Measurements from ENCODE around the gene ST6GALNAC1.

DNA sequence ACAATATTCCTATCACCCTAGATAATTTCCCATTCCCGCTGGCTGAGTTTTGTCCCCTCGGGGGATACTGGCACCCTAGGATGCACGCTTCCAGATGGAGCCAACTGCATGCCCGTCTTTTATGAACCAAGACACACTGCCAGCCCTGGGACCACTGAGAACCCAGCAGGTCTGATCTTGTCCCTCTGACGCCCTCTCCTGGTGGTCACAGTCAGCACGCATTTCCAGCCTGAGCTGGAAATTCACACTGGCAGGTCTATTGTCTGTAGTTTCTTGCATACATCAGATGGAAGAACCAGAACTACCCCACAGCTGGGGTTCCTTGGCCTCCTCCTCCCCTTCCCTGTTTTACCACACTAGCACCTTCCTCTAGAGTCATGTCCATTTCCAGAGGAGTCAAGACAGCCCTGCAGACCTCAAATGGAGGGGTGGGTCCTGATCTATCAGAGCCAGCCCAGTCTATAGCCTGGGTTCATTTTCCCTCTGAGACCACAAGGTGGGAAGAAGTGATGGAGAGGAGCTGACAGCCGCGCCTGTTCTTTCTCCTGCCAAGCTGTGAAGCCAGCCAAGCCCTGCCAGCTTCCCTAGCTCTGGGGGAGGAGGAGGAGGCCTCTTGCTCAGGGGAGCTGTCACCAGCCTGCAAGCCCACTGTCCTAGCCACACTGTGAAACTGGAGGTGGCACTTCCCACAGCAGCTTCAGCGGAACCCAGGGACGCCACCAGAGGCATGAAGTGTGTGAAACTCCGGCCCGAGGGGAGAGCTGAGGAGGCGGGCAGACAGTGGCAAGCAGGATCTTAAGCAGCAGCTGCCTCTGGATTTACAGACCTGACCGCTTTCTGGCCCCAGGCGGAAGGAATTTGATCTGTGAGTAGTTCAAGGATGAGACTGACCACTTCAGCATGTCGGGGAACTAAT is 37.9 kb upstream of the ST6GALNAC1 start:
- TF ChIP-seq ATF7 (IDR thresholded peaks at IDR 0.05; ENCODE audit: low read depth) (no peak), TCF12 (IDR thresholded peaks at IDR 0.05; ENCODE audit: low read depth, low read length) (no peak), ZNF217 (IDR thresholded peaks at IDR 0.05) (no peak), POLR2A (IDR thresholded peaks at IDR 0.05; ENCODE audit: low read depth, low read length) (no peak), POLR2AphosphoS2 (IDR thresholded peaks at IDR 0.05; ENCODE audit: low read depth, low read length) (no peak), POLR2AphosphoS5 (IDR thresholded peaks at IDR 0.05; ENCODE audit: low read length) (no peak), FOS (IDR thresholded peaks at IDR 0.05; ENCODE audit: borderline replicate concordance, extremely low read depth, insufficient read length) (no peak), CREB1 (IDR thresholded peaks at IDR 0.05; ENCODE audit: low read depth) (no peak), SIN3A (IDR thresholded peaks at IDR 0.05; ENCODE audit: low read depth, low read length) (no peak), RB1 (IDR thresholded peaks at IDR 0.05; ENCODE audit: borderline replicate concordance) (no peak)
- TF ChIP-seq, protein P1, sequence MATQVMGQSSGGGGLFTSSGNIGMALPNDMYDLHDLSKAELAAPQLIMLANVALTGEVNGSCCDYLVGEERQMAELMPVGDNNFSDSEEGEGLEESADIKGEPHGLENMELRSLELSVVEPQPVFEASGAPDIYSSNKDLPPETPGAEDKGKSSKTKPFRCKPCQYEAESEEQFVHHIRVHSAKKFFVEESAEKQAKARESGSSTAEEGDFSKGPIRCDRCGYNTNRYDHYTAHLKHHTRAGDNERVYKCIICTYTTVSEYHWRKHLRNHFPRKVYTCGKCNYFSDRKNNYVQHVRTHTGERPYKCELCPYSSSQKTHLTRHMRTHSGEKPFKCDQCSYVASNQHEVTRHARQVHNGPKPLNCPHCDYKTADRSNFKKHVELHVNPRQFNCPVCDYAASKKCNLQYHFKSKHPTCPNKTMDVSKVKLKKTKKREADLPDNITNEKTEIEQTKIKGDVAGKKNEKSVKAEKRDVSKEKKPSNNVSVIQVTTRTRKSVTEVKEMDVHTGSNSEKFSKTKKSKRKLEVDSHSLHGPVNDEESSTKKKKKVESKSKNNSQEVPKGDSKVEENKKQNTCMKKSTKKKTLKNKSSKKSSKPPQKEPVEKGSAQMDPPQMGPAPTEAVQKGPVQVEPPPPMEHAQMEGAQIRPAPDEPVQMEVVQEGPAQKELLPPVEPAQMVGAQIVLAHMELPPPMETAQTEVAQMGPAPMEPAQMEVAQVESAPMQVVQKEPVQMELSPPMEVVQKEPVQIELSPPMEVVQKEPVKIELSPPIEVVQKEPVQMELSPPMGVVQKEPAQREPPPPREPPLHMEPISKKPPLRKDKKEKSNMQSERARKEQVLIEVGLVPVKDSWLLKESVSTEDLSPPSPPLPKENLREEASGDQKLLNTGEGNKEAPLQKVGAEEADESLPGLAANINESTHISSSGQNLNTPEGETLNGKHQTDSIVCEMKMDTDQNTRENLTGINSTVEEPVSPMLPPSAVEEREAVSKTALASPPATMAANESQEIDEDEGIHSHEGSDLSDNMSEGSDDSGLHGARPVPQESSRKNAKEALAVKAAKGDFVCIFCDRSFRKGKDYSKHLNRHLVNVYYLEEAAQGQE (IDR thresholded peaks at IDR 0.05; ENCODE audit: low read depth, low read length) = no peak
